Astrocyte (in vitro differentiated cells and primary cell): ENCODE measurements around the gene NENF.

Source experiments
- CTCF ChIP-seq: IDR thresholded peaks from 2 replicates; pipeline ENCODE4 v1.5.1; 2011; ENCODE audit warnings: low read depth, mild to moderate bottlenecking, inconsistent platforms, low read length, moderate library complexity; ENCODE audit not compliant: insufficient read depth
- EZH2 ChIP-seq: IDR thresholded peaks from 2 replicates; pipeline ENCODE4 v1.6.1; 2012; ENCODE audit warnings: mild to moderate bottlenecking, low read length, inconsistent platforms; ENCODE audit not compliant: insufficient read depth

GRCh38 chr1:212477014-212477679 is 44.4 kb downstream of the NENF start:
- TF ChIP-seq CTCF (peak; percentile 94), EZH2 (no peak)
